CD14-positive monocyte (primary cell): ENCODE data around the gene NQO2. TPM values are rescaled to one million over a fixed set of nuclear protein-coding genes. Genes with fewer than 3 reads are reported as not detected.

Experiments
- DNase-seq, 3 donors: peaks; one replicate each; pipeline ENCODE4 v3.0.0-alpha.2; 2011 to 2022
- H2AFZ ChIP-seq: 2 replicates; pipeline ENCODE4 v1.6.0; 2012; ENCODE audit warnings: mild to moderate bottlenecking, low read depth, low read length, inconsistent platforms; ENCODE audit not compliant: insufficient read depth, poor library complexity, severe bottlenecking
- H3K27ac ChIP-seq, 2 donors: 1 replicate in 1 of 2; 2 replicates in 1 of 2; pipeline ENCODE4 v1.5.1; 2012 to 2013; ENCODE audit warnings: low read length in 2 of 2, control low read depth in 1 of 2, inconsistent platforms in 1 of 2, low read depth in 1 of 2, mild to moderate bottlenecking in 1 of 2
- H3K27me3 ChIP-seq, 2 donors: one replicate each; pipeline versions ENCODE4 v1.6.0 to v1.6.1; 2011 to 2013; ENCODE audit warnings: low read length in 2 of 2; ENCODE audit not compliant: control insufficient read depth in 2 of 2, insufficient read depth in 2 of 2
- H3K36me3 ChIP-seq, 2 donors: replicated peaks in 1 of 2; 1 replicate in 1 of 2; 2 replicates in 1 of 2; pipeline versions ENCODE4 v1.5.1 to v1.6.1; 2012 to 2013; ENCODE audit warnings: low read length in 2 of 2, control low read depth in 1 of 2, inconsistent platforms in 1 of 2, mild to moderate bottlenecking in 1 of 2; ENCODE audit not compliant: insufficient read depth in 2 of 2, control insufficient read depth in 1 of 2
- H3K4me1 ChIP-seq, 2 donors: 1 replicate in 1 of 2; 2 replicates in 1 of 2; pipeline versions ENCODE4 v1.5.1 to v1.6.1; 2012 to 2013; ENCODE audit warnings: low read length in 2 of 2, control low read depth in 1 of 2, inconsistent platforms in 1 of 2, mild to moderate bottlenecking in 1 of 2, moderate library complexity in 1 of 2; ENCODE audit not compliant: insufficient read depth in 2 of 2, control insufficient read depth in 1 of 2
- H3K4me2 ChIP-seq: replicated peaks from 2 replicates; pipeline ENCODE3; 2012; ENCODE audit warnings: low read length, moderate library complexity, mild to moderate bottlenecking; ENCODE audit not compliant: poor library complexity, severe bottlenecking; ENCODE audit errors: extremely low read depth
- H3K4me3 ChIP-seq, 3 experiments: fragments of 200-600 bp in 1 of 3; sonication (generic) in 1 of 3; replicated peaks in 1 of 3; 1 replicate in 2 of 3; 2 replicates in 1 of 3; pipeline ENCODE4 v1.5.1; 2011 to 2013; ENCODE audit warnings: low read length in 3 of 3, mild to moderate bottlenecking in 3 of 3, control low read depth in 2 of 3, low read depth in 2 of 3, inconsistent platforms in 1 of 3, moderate library complexity in 1 of 3
- H3K79me2 ChIP-seq: 2 replicates; pipeline ENCODE4 v1.6.0; 2012; ENCODE audit warnings: mild to moderate bottlenecking, control low read depth, inconsistent platforms, low read length, moderate library complexity; ENCODE audit not compliant: insufficient read depth
- H3K9ac ChIP-seq: 2 replicates; pipeline ENCODE4 v1.6.0; 2017; ENCODE audit warnings: low read length, mild to moderate bottlenecking; ENCODE audit not compliant: insufficient read depth, poor library complexity, severe bottlenecking
- H3K9me3 ChIP-seq, 2 donors: replicated peaks in 1 of 2; 1 replicate in 1 of 2; 2 replicates in 1 of 2; pipeline versions ENCODE4 v1.5.1 to v1.6.1; 2012 to 2013; ENCODE audit warnings: low read length in 2 of 2, control low read depth in 1 of 2; ENCODE audit not compliant: control insufficient read depth in 1 of 2, insufficient read depth in 1 of 2
- H4K20me1 ChIP-seq: 2 replicates; pipeline ENCODE4 v1.6.0; 2012; ENCODE audit warnings: mild to moderate bottlenecking, low read length, control low read depth, moderate library complexity; ENCODE audit not compliant: insufficient read depth
- H3K27ac Mint-ChIP-seq, 7 donors: one replicate each; pipeline ENCODE4 v1.8.0; 2020; ENCODE audit warnings: mild to moderate bottlenecking in 7 of 7, mixed read lengths in 7 of 7, moderate library complexity in 6 of 7, inconsistent platforms in 2 of 7
- H3K27me3 Mint-ChIP-seq, 3 donors: one replicate each; pipeline ENCODE4 v1.8.0; 2021 to 2022; ENCODE audit warnings: low read depth in 3 of 3, mild to moderate bottlenecking in 3 of 3, mixed read lengths in 3 of 3, moderate library complexity in 3 of 3, inconsistent platforms in 1 of 3
- H3K36me3 Mint-ChIP-seq, 2 donors: one replicate each; pipeline ENCODE4 v1.8.0; 2020; ENCODE audit warnings: mixed read lengths in 2 of 2, inconsistent platforms in 1 of 2, mild to moderate bottlenecking in 1 of 2
- H3K4me1 Mint-ChIP-seq: one replicate; pipeline ENCODE4 v1.8.0; 2020; ENCODE audit warnings: mild to moderate bottlenecking, mixed read lengths
- H3K4me3 Mint-ChIP-seq, 2 donors: one replicate each; pipeline ENCODE4 v1.8.0; 2020; ENCODE audit warnings: mild to moderate bottlenecking in 2 of 2, mixed read lengths in 2 of 2, moderate library complexity in 1 of 2
- H3K9me3 Mint-ChIP-seq, 7 donors: one replicate each; pipeline ENCODE4 v1.8.0; 2020 to 2022; ENCODE audit warnings: mixed read lengths in 7 of 7, mild to moderate bottlenecking in 6 of 7, moderate library complexity in 6 of 7, inconsistent platforms in 2 of 7
- CTCF ChIP-seq: fragments of 200-600 bp; IDR thresholded peaks from one replicate; pipeline ENCODE4 v1.8.0; 2022; ENCODE audit warnings: antibody characterized with exemption, mild to moderate bottlenecking
- WGBS: methylation state at CpG from one replicate; pipeline ENCODE4 v1.1.5; 2013; ENCODE audit warnings: missing lambda C conversion rate; ENCODE audit not compliant: insufficient coverage; 5-methylcytosine and 5-hydroxymethylcytosine counted together
- intact Hi-C, 2 donors: fragments of 100-400 bp; cut with micrococcal nuclease; formaldehyde crosslinking; loops; one replicate each; pipeline versions ENCODE4 v1.15.0 to v1.15.1; 2023
- polyA plus RNA-seq, 3 donors: library from polyadenylated mRNA; depleted of rRNA in 1 of 3; unstranded in 2 of 3; stranded (reverse) in 1 of 3; fragments of 300-500 nt in 2 of 3; fragments of >200 nt in 1 of 3; fragmentation: Illumina TruSeq in 2 of 3; gene quantifications; 1 replicate in 2 of 3; 2 replicates in 1 of 3; pipeline ENCODE4 v1.2.3, GENCODE V29; 2012 to 2021

NQO2 gene
- polyA plus RNA-seq, 3 donors: 30.0 to 281 (median 146) TPM

- H3K27ac ChIP-seq: no peak overlapping the region
Measured at GRCh38 chr6:3011592-3011991, 11.9 kb downstream of the NQO2 start.

DNA sequence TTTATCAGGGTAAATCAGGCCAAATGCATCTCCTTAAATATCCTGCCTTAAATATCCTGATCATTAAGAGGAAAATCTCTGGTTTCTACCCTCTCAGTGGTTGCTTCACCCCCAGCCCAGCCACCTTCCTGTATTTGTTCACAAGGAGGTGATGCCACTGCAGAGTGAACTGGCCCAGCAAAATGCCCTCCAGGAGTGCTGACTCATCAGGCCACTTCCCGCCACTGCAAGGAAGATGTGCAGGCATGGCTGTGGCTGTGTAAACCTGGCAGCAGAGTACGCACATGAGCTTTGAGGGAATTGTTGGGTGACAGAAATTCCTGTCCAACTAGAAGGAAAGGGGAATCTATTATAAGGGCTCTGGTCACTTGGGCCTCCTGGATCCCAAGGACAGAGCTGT lies 13.8 kb downstream of the NQO2 start:
- DNase-seq: peak; percentile 85 to 92 (median 91)
- TF ChIP-seq CTCF: no peak
- H3K4me1 Mint-ChIP-seq: peaks cover 16% of the 10 kb centered on the region
- H3K27ac ChIP-seq: peak overlapping the region; percentile 41 to 73
- peaks cover 41 to 80% of the 10 kb centered on the region in 2 donors for H3K36me3 ChIP-seq
- peaks cover 82 to 92% of the 10 kb centered on the region in 2 donors for H3K36me3 Mint-ChIP-seq
- H3K9me3 ChIP-seq: peaks cover 19 to 26% of the 10 kb centered on the region in 2 donors
- peak overlapping the region in 1 of 2 donors; percentile 26 for H3K4me3 Mint-ChIP-seq
- H3K4me2 ChIP-seq: peak overlapping the region; percentile 0
- 0% methylated on average over 2 of the region's 2 CpGs for WGBS
- H3K27me3 ChIP-seq: no peaks in the 10 kb centered on the region
- H3K4me3 ChIP-seq: no peak overlapping the region
- H2AFZ ChIP-seq: no peak overlapping the region
- peaks cover 20 to 38% (median 32%) of the 10 kb centered on the region in 7 donors for H3K9me3 Mint-ChIP-seq
- peaks cover 6% of the 10 kb centered on the region for H3K79me2 ChIP-seq
- H4K20me1 ChIP-seq: no peaks in the 10 kb centered on the region
- H3K9ac ChIP-seq: no peak overlapping the region
- peaks cover 17 to 19% of the 10 kb centered on the region in 2 donors for H3K4me1 ChIP-seq
- intact Hi-C loops: loop anchor here in 1 of 2 donors (5.0 kb wide), 1 partner anchor 39 kb away; no protein-coding TSS in a partner anchor
- H3K27me3 Mint-ChIP-seq: peaks cover 0 to 7% (median 3%) of the 10 kb centered on the region in 3 donors
- H3K27ac Mint-ChIP-seq: peak overlapping the region; percentile 86 to 96 (median 92)

More at GRCh38 chr6:3011592-3011991, 11.9 kb downstream of the NQO2 start:
- TF ChIP-seq CTCF: no peak
- peaks cover 19 to 26% of the 10 kb centered on the region in 2 donors for H3K9me3 ChIP-seq
- no peak overlapping the region for H3K4me3 ChIP-seq
- H3K36me3 Mint-ChIP-seq: peaks cover 82 to 92% of the 10 kb centered on the region in 2 donors
- H3K4me3 Mint-ChIP-seq: no peak overlapping the region
- H3K4me2 ChIP-seq: no peak overlapping the region
- DNase-seq: no peak
- peaks cover 0 to 7% (median 1%) of the 10 kb centered on the region in 3 donors for H3K27me3 Mint-ChIP-seq
- H3K9ac ChIP-seq: no peak overlapping the region
- peaks cover 20 to 38% (median 33%) of the 10 kb centered on the region in 7 donors for H3K9me3 Mint-ChIP-seq
- H3K27ac Mint-ChIP-seq: peak overlapping the region in 3 of 7 donors; percentile 46 to 95 (median 80)
- peaks cover 3% of the 10 kb centered on the region for H3K79me2 ChIP-seq
- H2AFZ ChIP-seq: no peak overlapping the region
- intact Hi-C loops: loop anchor here in 1 of 2 donors (5.0 kb wide), 1 partner anchor 41 kb away; no protein-coding TSS in a partner anchor
- peaks cover 15% of the 10 kb centered on the region in 2 donors for H3K4me1 ChIP-seq
- H3K27me3 ChIP-seq: no peaks in the 10 kb centered on the region
- peaks cover 17% of the 10 kb centered on the region for H3K4me1 Mint-ChIP-seq
- peaks cover 31 to 84% of the 10 kb centered on the region in 2 donors for H3K36me3 ChIP-seq
- no peaks in the 10 kb centered on the region for H4K20me1 ChIP-seq
